HG03460 (cell line): ENCODE data around the gene SMAD1.
"Not testable (repeated sequence)": the region's sequence is repeated elsewhere in the genome, so short reads cannot be mapped to it uniquely, and the experiment has no call there.

Experiments used
- ATAC-seq: cut with Tn5 transposase; IDR thresholded peaks from one replicate; pipeline ENCODE4 v1.9.1; 2021; ENCODE audit not compliant: unreplicated experiment

SMAD1 gene

GRCh38 chr4:145554691-145555090, 73.0 kb downstream of the SMAD1 start:
- ATAC-seq = no peak

DNA sequence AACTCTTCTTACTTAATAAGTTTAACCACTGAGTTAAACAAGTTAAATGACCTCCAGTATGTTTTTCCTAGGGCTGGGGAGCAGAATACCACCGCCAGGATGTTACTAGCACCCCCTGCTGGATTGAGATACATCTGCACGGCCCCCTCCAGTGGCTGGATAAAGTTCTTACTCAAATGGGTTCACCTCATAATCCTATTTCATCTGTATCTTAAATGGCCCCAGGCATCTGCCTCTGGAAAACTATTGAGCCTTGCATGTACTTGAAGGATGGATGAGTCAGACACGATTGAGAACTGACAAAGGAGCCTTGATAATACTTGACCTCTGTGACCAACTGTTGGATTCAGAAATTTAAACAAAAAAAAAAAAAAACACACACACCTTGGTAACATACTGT, 76.1 kb downstream of the SMAD1 start:
- ATAC-seq = peak; percentile 88

DNA sequence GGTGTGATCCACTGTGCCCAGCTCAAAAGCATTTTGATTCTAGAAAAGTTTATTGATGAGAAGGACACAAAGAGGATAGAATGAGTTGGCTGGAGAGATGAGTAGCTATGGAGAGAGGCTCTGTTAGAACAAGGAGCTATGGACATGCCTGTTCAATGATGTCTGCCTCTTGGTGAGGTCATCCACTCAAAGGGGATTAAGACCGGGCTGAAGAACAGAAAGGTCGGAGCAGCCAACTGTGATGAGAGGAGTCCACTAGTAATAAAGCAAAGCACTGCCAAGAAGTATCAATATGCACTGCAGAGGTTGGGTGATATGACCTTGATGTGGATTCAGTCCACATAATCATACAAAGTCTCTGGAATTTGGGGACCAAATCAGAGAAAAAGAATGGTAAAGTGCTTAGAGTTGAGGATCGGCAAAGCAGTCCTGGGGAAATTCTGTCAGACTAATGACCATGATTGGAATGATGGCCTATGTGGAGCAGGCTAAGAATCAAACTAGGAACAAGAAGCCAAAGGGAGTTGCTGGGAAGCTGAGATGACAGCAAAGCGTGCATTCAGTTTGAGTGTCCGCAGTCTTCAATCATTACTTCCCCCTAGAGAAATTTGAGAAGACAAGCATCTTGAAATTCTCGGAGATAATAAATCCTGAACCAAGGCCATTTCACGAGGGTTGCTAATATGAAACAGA, 81.8 kb downstream of the SMAD1 start:
- no peak for ATAC-seq

DNA sequence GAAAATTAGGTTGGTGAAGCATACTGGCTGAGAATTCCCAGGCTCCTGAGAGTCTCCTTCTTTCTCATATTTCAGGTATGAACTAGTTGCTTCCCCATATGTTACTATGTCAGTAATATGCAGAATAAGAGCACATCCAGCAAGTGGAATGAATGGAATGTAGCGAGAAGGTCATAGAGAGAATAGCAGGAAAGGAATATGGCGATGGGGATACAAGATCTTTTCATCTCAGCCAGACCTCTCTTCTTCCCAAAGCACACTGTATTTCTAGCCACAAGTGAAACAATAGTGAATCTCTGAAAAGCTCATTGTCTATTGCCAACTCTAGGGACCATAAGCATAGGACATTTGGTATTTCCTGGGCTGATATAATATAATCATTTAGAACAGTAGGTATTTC, 82.9 kb downstream of the SMAD1 start:
- ATAC-seq = no peak

DNA sequence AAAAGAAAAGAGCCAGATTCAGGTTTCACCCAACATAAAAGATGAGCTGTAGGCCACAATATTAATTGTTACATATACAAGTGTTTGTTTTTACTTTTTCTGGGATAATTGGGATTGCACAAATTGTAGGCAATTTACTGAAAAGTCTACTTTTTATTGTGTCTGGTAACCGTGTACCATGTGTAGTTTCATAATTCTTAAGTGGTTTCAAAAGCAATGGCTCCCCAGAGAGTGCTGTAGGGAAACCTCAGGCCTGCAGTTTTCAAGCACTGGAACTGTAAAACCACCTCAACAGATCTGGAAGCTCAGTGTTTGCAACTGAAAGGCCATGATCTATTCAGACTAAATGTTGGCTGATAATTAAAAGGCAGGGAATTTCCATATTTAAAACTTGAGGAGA, 83.7 kb downstream of the SMAD1 start:
- ATAC-seq = no peak

DNA sequence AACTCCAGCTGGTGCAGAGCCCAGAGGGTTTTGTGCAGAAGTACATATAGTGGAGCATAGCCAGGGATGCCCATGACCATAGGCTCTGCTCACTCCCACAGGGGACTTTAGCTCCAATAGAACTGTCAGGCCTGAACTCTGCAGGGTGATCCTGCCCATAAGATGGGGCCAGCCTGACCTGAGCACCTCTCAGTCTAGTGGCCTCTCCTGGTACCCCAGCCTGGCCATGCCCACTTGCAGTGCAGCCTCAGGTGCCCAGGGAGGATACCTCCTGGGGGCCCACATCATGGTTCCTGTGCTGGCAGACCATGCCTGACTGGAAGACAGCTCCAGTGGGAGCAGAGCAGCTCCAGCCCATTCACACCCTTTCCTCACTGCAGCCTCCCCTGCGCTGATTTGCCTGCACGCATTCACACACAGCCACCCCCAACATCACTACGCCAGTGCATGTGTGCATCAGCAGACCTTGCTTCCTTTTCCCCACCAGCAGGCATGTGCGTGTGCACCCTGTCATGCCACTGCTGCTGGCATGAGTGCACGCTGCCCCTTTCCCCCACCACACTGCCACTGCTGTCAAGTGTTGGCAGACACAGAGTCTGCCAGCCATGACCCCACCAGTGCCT, 84.5 kb downstream of the SMAD1 start:
- ATAC-seq = no peak

GRCh38 chr4:145566768-145567167, 85.1 kb downstream of the SMAD1 start:
- ATAC-seq = no peak

DNA sequence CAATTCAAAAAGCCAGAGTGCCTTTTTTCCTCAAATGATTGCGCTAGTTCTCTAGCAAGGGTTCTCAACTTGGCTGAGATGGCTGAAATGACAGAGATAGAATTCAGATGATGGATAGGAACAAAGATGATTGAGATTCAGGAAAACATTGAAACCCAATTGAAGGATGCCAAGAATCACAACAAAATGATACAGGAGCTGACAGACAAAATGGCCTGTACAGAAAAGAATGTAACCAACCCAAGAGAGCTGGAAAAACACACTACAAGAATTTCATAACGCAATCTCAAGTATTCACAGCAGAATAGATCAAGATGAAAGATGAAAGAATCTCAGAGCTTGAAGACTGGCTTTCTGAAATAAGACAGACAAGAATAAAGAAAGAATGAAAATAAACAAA, 85.9 kb downstream of the SMAD1 start:
- ATAC-seq = no peak

GRCh38 chr4:145574546-145574945, 92.9 kb downstream of the SMAD1 start:
- not testable (repeated sequence) for ATAC-seq

DNA sequence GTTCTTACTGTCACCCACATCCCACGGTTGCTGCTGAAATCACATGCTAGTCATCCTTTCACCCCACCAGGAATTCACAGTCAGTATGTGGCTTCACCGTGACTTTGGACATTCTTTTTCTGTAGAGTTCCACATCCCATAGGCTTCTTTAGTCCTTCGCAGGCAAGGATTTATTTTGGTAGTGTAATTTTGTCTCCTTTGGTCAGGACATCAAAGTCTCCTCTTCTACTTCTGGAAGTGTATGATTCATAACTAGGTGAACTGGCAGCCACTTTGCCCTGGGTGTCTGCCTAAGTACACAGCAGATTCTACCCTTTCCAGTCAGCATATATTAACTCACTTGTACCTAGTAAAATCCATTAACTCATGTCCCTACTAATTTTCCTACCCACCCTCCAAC, 99.3 kb downstream of the SMAD1 start:
- ATAC-seq = no peak

DNA sequence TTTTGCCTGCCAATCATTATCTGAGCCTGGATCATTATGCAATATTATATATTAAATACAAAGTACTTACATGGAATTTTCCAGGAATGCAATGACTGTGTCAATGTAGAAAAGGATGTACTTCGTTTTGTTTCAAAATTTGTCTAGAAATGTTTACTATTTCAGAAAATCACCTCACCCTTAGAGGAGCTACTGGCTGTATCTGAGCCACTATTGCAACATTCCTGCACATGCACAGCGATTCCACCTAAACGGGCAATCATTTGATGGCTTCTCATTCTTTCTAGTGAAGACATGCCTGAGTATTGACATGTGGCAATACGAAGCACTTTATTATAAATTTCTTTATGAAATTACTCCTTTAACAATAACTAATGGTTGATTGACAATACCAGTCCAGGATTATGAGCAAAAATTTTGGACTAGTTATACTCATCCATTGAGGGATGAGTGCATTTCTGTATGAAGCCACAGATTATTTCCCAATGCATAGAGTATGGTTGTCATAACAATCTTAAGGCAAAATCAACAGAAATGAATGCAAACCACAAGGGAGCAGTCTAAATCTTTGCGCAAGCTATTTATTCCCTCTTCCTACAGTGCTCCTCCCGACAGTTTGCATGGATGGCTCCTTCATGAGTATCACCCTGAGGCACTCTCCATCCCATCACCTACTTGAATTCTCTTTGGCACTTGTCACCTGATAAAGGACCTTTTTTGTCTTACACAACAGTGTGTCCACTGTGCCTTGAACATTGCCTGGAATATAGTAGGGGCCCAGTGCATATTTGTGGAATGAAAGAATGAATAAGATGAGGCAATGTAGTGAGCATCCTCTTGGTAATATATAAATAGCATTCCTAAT, 101.8 kb downstream of the SMAD1 start:
- ATAC-seq = no peak

GRCh38 chr4:145587088-145587754, 105.6 kb downstream of the SMAD1 start:
- ATAC-seq = no peak

DNA sequence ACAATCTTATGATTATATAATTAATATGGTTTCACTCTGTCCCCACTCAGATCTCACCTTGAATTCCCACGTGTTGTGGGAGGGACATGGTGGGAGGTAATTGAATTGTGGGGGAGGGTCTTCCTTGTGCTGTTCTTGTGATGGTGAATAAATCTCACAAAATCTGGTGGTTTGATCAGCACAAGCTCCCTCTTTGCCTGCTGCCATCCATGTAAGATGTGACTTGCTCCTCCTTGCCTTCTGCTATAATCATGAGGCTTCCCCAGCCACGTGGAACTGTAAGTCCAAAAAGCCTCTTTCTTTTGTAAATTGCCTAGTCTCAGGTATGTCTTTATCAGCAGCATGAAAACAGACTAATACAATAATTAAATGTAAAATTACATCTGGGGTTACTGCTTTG, 107.7 kb downstream of the SMAD1 start:
- not testable (repeated sequence) for ATAC-seq

DNA sequence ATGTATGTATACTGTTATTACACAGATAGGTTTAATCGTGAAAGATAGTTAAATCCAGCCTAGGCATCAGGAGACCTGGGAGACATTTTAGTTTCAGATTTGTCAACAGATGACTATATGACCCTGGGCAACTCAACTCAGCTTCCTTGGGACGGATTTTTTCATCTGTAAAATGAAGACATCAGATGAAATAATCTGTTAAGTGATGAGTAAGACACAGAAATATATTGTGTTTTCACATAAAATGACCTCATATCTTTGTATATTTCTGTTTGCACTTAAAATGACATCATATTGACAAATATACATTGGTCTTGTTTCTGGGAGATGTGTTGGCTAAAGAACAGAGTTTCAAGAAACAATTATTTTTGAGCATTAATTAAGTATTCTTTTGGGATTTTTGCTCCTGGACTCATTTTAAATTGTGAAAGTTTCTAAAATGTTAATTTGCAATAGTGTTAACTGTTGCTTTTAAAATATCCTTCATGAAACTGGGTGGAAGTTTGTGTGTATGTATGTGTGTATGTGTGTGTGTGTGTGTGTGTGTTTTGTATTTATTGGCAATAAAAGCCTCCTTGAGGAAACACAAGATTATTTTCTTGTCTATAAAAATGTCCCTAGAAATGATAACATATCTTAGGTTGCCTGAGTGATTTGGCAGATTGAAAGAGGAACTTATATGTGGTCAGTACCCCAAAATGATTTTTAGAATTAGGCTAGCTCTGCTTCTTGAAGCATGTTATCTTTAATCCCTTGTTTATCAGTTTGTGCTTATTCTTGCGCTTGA, 108.5 kb downstream of the SMAD1 start:
- no peak for ATAC-seq

GRCh38 chr4:145602129-145602760, 120.6 kb downstream of the SMAD1 start:
- no peak for ATAC-seq

GRCh38 chr4:145605941-145606340, 124.3 kb downstream of the SMAD1 start:
- no peak for ATAC-seq
